HCT116 (cell line): ENCODE data around the gene MTUS2. TPM values are rescaled to one million over a fixed set of nuclear protein-coding genes. Genes with fewer than 3 reads are reported as not detected.

Source experiments
- ATAC-seq: fragments of 200-7000 bp; cut with Tn5 transposase; 2 replicates; pipeline ENCODE4 v1.9.1; 2020; ENCODE audit warnings: mild to moderate bottlenecking, moderate library complexity
- BruUV-seq: library from RNA; stranded (reverse); fragments of 400-500 nt; replicated peaks from 2 replicates; lab custom pipeline; 2021; lab: Mats Ljungman, UMichigan
- CTCF ChIA-PET: fragments of 300-600 bp; sonication (Branson Sonifier 250); formaldehyde crosslinking; loops from one replicate; lab custom pipeline; 2021; ENCODE audit warnings: antibody characterized with exemption; lab: Charles Lee
- POLR2A ChIA-PET: fragments of 300-600, 350-600 bp; sonication (Branson Sonifier 250); formaldehyde crosslinking; loops from one replicate; lab custom pipeline; 2021; ENCODE audit warnings: antibody characterized with exemption; lab: Charles Lee
- RAD21 ChIA-PET, 2 experiments: fragments of 300-600 bp; sonication (Branson Sonifier 250); formaldehyde crosslinking; loops; one replicate each; lab custom pipeline; 2023; ENCODE audit warnings: low total read pairs in 2 of 2; ENCODE audit not compliant: uncharacterized antibody in 2 of 2, unreplicated experiment in 2 of 2, low non-redundant PET in 1 of 2; lab: Charles Lee
- DNase-seq: peaks from one replicate; pipeline ENCODE4 v3.0.0-alpha.2; 2010; ENCODE audit warnings: low read depth, low spot score
- H2AFZ ChIP-seq: fragments of 200-600 bp; shearing (Covaris generic), sonication (generic); 2 replicates; pipeline ENCODE4 v1.6.1; 2017; ENCODE audit warnings: low read depth, mixed run types, mixed read lengths, antibody characterized with exemption, low read length; ENCODE audit not compliant: poor library complexity, severe bottlenecking
- H3K27ac ChIP-seq: 2 replicates; pipeline ENCODE4 v1.5.1; 2012; ENCODE audit warnings: low read depth, low read length
- H3K27me3 ChIP-seq: fragments of 200-600 bp; sonication (generic); 2 replicates; pipeline ENCODE4 v1.6.1; 2016; ENCODE audit warnings: mixed run types, low read length, mixed read lengths; ENCODE audit not compliant: insufficient read depth
- H3K36me3 ChIP-seq, 2 experiments: fragments of 200-500 bp in 1 of 2; fragments of 200-600 bp in 1 of 2; sonication (Bioruptor generic) in 1 of 2; sonication (generic) in 1 of 2; 2 replicates each; pipeline versions ENCODE4 v1.5.1 to v1.6.1; 2014 to 2016; ENCODE audit warnings: low read length in 2 of 2, inconsistent platforms in 1 of 2, mixed read lengths in 1 of 2, mixed run types in 1 of 2; ENCODE audit not compliant: insufficient read depth in 2 of 2, control insufficient read depth in 1 of 2
- H3K4me1 ChIP-seq, 2 experiments: fragments of 200-600 bp in 1 of 2; sonication (generic) in 1 of 2; 2 replicates each; pipeline versions ENCODE4 v1.5.1 to v1.6.1; 2012 to 2017; ENCODE audit warnings: low read length in 2 of 2, inconsistent platforms in 1 of 2, mild to moderate bottlenecking in 1 of 2, mixed read lengths in 1 of 2, mixed run types in 1 of 2, moderate library complexity in 1 of 2; ENCODE audit not compliant: insufficient read depth in 2 of 2, control insufficient read depth in 1 of 2
- H3K4me2 ChIP-seq: fragments of 200-600 bp; sonication (generic); 2 replicates; pipeline ENCODE4 v1.6.1; 2017; ENCODE audit warnings: mixed run types, low read length, mixed read lengths
- H3K4me3 ChIP-seq, 2 experiments: fragments of 200-600 bp in 1 of 2; sonication (generic) in 1 of 2; replicated peaks in 1 of 2; 2 replicates each; pipeline ENCODE4 v1.5.1; 2011 to 2016; ENCODE audit warnings: low read length in 2 of 2, control low read depth in 1 of 2, low read depth in 1 of 2, mild to moderate bottlenecking in 1 of 2, mixed read lengths in 1 of 2, mixed run types in 1 of 2
- H3K79me2 ChIP-seq: fragments of 200-600 bp; sonication (generic); 2 replicates; pipeline ENCODE4 v1.6.1; 2017; ENCODE audit warnings: mild to moderate bottlenecking, mixed run types, low read length, moderate library complexity, mixed read lengths; ENCODE audit not compliant: insufficient read depth
- H3K9ac ChIP-seq: fragments of 200-600 bp; sonication (generic); 2 replicates; pipeline ENCODE4 v1.6.1; 2016; ENCODE audit warnings: low read length, mixed read lengths
- H3K9me2 ChIP-seq: fragments of 200-600 bp; sonication (generic), shearing (Covaris generic); 2 replicates; pipeline ENCODE4 v1.6.1; 2017; ENCODE audit warnings: mixed run types, mild to moderate bottlenecking, moderate library complexity; ENCODE audit not compliant: insufficient read depth
- H3K9me3 ChIP-seq, 2 experiments: fragments of 200-500 bp in 1 of 2; fragments of 200-600 bp in 1 of 2; sonication (Bioruptor generic) in 1 of 2; sonication (generic) in 1 of 2; 2 replicates each; pipeline ENCODE4 v1.6.1; 2014 to 2017; ENCODE audit warnings: low read length in 2 of 2, mixed read lengths in 2 of 2, inconsistent platforms in 1 of 2, low read depth in 1 of 2, mild to moderate bottlenecking in 1 of 2, mixed run types in 1 of 2, moderate library complexity in 1 of 2; ENCODE audit not compliant: control insufficient read depth in 1 of 2, insufficient read depth in 1 of 2
- H4K20me1 ChIP-seq: fragments of 200-600 bp; sonication (generic), shearing (Covaris generic); 2 replicates; pipeline ENCODE4 v1.6.1; 2017; ENCODE audit warnings: mixed run types, mild to moderate bottlenecking, moderate library complexity; ENCODE audit not compliant: insufficient read depth
- CBX3 ChIP-seq: IDR thresholded peaks from 2 replicates; pipeline ENCODE4 v1.6.1; 2012; ENCODE audit warnings: low read depth
- CTCF ChIP-seq, 3 experiments: fragments of 200-600 bp in 1 of 3; sonication (generic) in 1 of 3; IDR thresholded peaks in 2 of 3; conservative IDR thresholded peaks in 1 of 3; 2 replicates each; pipeline ENCODE4 v1.5.1; 2012 to 2017; ENCODE audit warnings: low read depth in 2 of 3, low read length in 2 of 3, antibody characterized with exemption in 1 of 3, borderline replicate concordance in 1 of 3, control low read depth in 1 of 3, mild to moderate bottlenecking in 1 of 3, mixed read lengths in 1 of 3, mixed run types in 1 of 3, moderate library complexity in 1 of 3; ENCODE audit not compliant: insufficient read depth in 1 of 3
- EGR1 ChIP-seq: IDR thresholded peaks from 2 replicates; pipeline ENCODE4 v1.6.1; 2012; ENCODE audit warnings: low read depth
- ELF1 ChIP-seq: IDR thresholded peaks from 2 replicates; pipeline ENCODE4 v1.6.1; 2012; ENCODE audit warnings: low read depth, borderline replicate concordance
- EZH2 ChIP-seq: fragments of 200-600 bp; sonication (generic); IDR thresholded peaks from 2 replicates; pipeline ENCODE4 v1.6.1; 2017; ENCODE audit warnings: antibody characterized with exemption, mixed run types
- EZH2phosphoT487 ChIP-seq: fragments of 200-600 bp; IDR thresholded peaks from 2 replicates; pipeline ENCODE4 v1.6.1; 2018; ENCODE audit warnings: antibody characterized with exemption, borderline replicate concordance
- FOSL1 ChIP-seq: IDR thresholded peaks from 2 replicates; pipeline ENCODE4 v1.6.1; 2012; ENCODE audit warnings: low read depth
- POLR2A ChIP-seq: IDR thresholded peaks from 2 replicates; pipeline ENCODE4 v1.7.0; 2011; ENCODE audit warnings: borderline replicate concordance; ENCODE audit not compliant: insufficient read depth, insufficient read length; ENCODE audit errors: extremely low read depth
- POLR2AphosphoS5 ChIP-seq: IDR thresholded peaks from 2 replicates; pipeline ENCODE4 v1.6.1; 2011; ENCODE audit warnings: mild to moderate bottlenecking, low read depth, low read length, moderate library complexity
- RAD21 ChIP-seq: IDR thresholded peaks from 2 replicates; pipeline ENCODE4 v1.6.1; 2012; ENCODE audit warnings: low read depth, mild to moderate bottlenecking
- SIN3A ChIP-seq: IDR thresholded peaks from 2 replicates; pipeline ENCODE4 v1.6.1; 2012; ENCODE audit warnings: low read depth
- SP1 ChIP-seq: IDR thresholded peaks from 2 replicates; pipeline ENCODE4 v1.6.1; 2012; ENCODE audit warnings: low read depth
- SRF ChIP-seq: IDR thresholded peaks from 2 replicates; pipeline ENCODE4 v1.6.1; 2012; ENCODE audit warnings: low read depth
- TCF7L2 ChIP-seq: IDR thresholded peaks from 2 replicates; pipeline ENCODE4 v1.7.0; 2011; ENCODE audit warnings: borderline replicate concordance, inconsistent platforms; ENCODE audit not compliant: insufficient read depth, insufficient read length; ENCODE audit errors: extremely low read depth
- YY1 ChIP-seq: IDR thresholded peaks from 2 replicates; pipeline ENCODE4 v1.6.1; 2011; ENCODE audit warnings: low read length, low read depth, moderate library complexity, mild to moderate bottlenecking; ENCODE audit not compliant: insufficient replicate concordance; ENCODE audit errors: extremely low read depth
- ZFX ChIP-seq: fragments of 450-650 bp; IDR thresholded peaks from 2 replicates; pipeline ENCODE4 v1.6.1; 2017
- ZNF274 ChIP-seq: fragments of 200-500 bp; sonication (Bioruptor generic); IDR thresholded peaks from 2 replicates; pipeline ENCODE4 v1.6.1; 2014; ENCODE audit warnings: mild to moderate bottlenecking, low read depth, low read length, inconsistent platforms
- intact Hi-C: fragments of 100-400 bp; cut with micrococcal nuclease; formaldehyde crosslinking; loops from 2 replicates; pipeline ENCODE4 v1.10.0; 2022
- total RNA-seq: library from RNA; stranded (reverse); gene quantifications from one replicate; pipeline ENCODE4 v1.2.1, GENCODE V29; 2021; ENCODE audit not compliant: unreplicated experiment
- TF ChIP-seq, protein P1 (sequence below): IDR thresholded peaks from 2 replicates; pipeline ENCODE4 v1.6.1; 2012
- TF ChIP-seq, protein P2 (sequence below): IDR thresholded peaks from 2 replicates; pipeline ENCODE4 v1.6.1; 2012; ENCODE audit warnings: low read depth
- TF ChIP-seq, protein P3 (sequence below): IDR thresholded peaks from 2 replicates; pipeline ENCODE4 v1.6.1; 2012

The MTUS2 gene
- total RNA-seq, 1 experiment from 2014 or later, result 0.02 TPM

GRCh38 chr13:29028868-29029267, 208.7 kb downstream of the MTUS2 start:
- RAD21 ChIA-PET, result no interaction called here
- ATAC-seq (no peak), DNase-seq (no peak)
- CTCF ChIA-PET, result no interaction called here
- H3K4me2 ChIP-seq, result no peak overlapping the region
- H3K4me3 ChIP-seq, result no peak overlapping the region
- no peak overlapping the region for H2AFZ ChIP-seq
- no peaks in the 10 kb centered on the region for H3K9me2 ChIP-seq
- H3K4me1 ChIP-seq, result no peaks in the 10 kb centered on the region
- no peak overlapping the region for H3K9ac ChIP-seq
- no TSS peak for BruUV-seq
- H3K9me3 ChIP-seq, result no peaks in the 10 kb centered on the region
- no peaks in the 10 kb centered on the region for H3K36me3 ChIP-seq
- H3K79me2 ChIP-seq, result no peaks in the 10 kb centered on the region
- POLR2A ChIA-PET, result no interaction called here
- no peak for TF ChIP-seq EGR1
- no peak for TF ChIP-seq POLR2A
- TF ChIP-seq SP1, result no peak
- TF ChIP-seq SIN3A, result no peak
- TF ChIP-seq, protein P1, sequence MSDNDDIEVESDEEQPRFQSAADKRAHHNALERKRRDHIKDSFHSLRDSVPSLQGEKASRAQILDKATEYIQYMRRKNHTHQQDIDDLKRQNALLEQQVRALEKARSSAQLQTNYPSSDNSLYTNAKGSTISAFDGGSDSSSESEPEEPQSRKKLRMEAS, result no peak
- no peak for TF ChIP-seq RAD21
- TF ChIP-seq, protein P2, sequence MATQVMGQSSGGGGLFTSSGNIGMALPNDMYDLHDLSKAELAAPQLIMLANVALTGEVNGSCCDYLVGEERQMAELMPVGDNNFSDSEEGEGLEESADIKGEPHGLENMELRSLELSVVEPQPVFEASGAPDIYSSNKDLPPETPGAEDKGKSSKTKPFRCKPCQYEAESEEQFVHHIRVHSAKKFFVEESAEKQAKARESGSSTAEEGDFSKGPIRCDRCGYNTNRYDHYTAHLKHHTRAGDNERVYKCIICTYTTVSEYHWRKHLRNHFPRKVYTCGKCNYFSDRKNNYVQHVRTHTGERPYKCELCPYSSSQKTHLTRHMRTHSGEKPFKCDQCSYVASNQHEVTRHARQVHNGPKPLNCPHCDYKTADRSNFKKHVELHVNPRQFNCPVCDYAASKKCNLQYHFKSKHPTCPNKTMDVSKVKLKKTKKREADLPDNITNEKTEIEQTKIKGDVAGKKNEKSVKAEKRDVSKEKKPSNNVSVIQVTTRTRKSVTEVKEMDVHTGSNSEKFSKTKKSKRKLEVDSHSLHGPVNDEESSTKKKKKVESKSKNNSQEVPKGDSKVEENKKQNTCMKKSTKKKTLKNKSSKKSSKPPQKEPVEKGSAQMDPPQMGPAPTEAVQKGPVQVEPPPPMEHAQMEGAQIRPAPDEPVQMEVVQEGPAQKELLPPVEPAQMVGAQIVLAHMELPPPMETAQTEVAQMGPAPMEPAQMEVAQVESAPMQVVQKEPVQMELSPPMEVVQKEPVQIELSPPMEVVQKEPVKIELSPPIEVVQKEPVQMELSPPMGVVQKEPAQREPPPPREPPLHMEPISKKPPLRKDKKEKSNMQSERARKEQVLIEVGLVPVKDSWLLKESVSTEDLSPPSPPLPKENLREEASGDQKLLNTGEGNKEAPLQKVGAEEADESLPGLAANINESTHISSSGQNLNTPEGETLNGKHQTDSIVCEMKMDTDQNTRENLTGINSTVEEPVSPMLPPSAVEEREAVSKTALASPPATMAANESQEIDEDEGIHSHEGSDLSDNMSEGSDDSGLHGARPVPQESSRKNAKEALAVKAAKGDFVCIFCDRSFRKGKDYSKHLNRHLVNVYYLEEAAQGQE, result no peak
- no peak for TF ChIP-seq EZH2phosphoT487
- TF ChIP-seq POLR2AphosphoS5, result no peak
- no peak for TF ChIP-seq ELF1
- TF ChIP-seq CTCF (IDR thresholded peaks at IDR 0.05 in 2 of 3, conservative IDR thresholded peaks at IDR 0.05 in 1 of 3; ENCODE audit: borderline replicate concordance in 1 of 3, insufficient read depth in 1 of 3, low read depth in 2 of 3, low read length in 2 of 3), result no peak
- no peak for TF ChIP-seq ZFX
- TF ChIP-seq EZH2, result no peak
- no peak for TF ChIP-seq YY1
- no peak for TF ChIP-seq FOSL1
- TF ChIP-seq SRF, result no peak
- no peak for TF ChIP-seq CBX3
- TF ChIP-seq TCF7L2, result no peak
- TF ChIP-seq, protein P3, sequence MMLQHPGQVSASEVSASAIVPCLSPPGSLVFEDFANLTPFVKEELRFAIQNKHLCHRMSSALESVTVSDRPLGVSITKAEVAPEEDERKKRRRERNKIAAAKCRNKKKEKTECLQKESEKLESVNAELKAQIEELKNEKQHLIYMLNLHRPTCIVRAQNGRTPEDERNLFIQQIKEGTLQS, result no peak
- no peak for TF ChIP-seq ZNF274
- peaks cover 9% of the 10 kb centered on the region; the same call in 1 of the 2 replicates for H3K27me3 ChIP-seq
- no peaks in the 10 kb centered on the region for H4K20me1 ChIP-seq
- H3K27ac ChIP-seq, result no peak overlapping the region
- intact Hi-C loops, result no loop called here
